Skin of body (tissue), 2 donors: ENCODE results near the gene SLC38A2. TPM values are rescaled to one million over a fixed set of nuclear protein-coding genes. Genes with fewer than 3 reads are reported as not detected.
A peak's percentile ranks its signal among the peaks of the same experiment; 100 is the strongest.

Experiments used
- DNase-seq: peaks from one replicate; lab custom pipeline; 2025; lab: John Stamatoyannopoulos, UW
- total RNA-seq: library from RNA; depleted of rRNA; stranded (reverse); fragments of >200 nt; gene quantifications from one replicate; pipeline ENCODE4 v1.2.3, GENCODE V29; 2014

The SLC38A2 gene
- total RNA-seq, 1 donor from 2014 or later: 366 TPM

DNA sequence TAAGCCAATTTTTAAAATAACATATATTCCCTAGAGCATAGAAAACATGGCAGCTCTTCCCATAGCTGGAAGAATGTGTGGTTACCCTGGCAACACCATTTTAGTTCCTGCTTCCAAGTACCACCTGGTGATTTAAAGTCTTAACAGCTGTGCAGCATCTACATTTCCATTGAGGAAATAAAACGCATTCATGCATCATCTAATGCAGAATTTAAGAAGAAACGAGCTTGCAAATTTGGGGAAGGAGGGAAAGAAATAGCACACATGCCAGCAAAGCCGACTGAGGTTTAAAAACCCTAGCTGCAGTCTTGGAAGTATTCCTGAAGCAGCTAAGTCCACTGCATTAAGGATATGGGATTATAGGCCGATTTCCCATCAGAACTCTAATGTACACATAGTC, 22.8 kb upstream of the SLC38A2 start:
- no peak for DNase-seq

DNA sequence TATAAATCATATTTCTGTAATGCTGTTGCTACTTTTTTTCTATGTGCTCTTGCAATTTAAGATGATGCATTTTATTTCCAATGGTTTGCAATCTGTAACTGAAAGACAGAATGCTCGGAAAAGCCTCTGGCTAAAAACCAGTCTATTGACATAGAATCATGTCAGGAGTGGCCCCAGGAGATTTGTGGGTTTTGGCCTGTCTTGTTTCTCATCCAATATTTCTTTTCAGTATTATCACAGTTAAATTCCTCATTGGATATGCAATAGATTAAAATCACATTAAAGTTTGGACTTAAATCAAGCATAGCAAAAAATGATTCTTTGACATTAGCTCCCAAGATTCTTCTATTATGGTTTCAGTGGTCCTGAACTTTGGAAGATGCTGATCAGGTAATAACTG, 19.1 kb upstream of the SLC38A2 start:
- DNase-seq: peak; percentile 89

DNA sequence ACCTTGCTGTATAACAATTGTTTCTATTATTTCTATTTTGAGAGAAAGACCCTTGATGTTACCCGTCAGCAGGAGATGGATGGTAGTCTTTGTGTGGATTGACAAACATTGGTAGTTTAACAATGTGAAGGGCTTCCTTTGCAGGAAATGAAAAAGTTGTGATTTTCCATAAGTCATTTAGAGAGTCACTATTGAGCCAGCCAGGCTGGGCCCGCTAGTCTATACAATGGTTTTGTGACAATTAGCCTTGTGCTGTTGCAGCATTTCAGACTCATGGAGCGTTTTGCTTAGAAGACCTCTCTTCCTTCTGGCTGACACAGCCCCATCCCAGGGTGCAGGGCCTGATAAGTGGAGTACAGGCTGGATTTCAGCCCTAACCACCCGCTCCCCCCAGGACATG, 18.3 kb upstream of the SLC38A2 start:
- no peak for DNase-seq

DNA sequence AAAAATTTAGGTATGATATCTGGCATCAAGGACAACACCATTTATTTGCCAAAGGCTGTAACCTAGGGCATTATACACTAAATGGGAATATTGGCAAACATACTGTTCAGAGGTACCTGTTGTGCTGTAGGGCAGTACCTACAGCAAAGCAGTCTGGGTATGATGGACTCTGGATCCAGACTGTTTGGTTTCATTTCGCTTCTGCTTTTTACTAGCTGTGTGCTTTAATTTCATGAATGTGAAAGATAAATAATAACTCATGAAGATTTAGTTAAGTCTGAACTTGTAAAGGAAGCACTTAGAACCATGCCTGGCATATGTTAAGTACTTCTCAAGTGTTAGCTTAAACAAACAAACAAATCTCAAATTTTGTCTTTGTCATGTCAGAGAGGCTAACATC, 17.7 kb upstream of the SLC38A2 start:
- no peak for DNase-seq

DNA sequence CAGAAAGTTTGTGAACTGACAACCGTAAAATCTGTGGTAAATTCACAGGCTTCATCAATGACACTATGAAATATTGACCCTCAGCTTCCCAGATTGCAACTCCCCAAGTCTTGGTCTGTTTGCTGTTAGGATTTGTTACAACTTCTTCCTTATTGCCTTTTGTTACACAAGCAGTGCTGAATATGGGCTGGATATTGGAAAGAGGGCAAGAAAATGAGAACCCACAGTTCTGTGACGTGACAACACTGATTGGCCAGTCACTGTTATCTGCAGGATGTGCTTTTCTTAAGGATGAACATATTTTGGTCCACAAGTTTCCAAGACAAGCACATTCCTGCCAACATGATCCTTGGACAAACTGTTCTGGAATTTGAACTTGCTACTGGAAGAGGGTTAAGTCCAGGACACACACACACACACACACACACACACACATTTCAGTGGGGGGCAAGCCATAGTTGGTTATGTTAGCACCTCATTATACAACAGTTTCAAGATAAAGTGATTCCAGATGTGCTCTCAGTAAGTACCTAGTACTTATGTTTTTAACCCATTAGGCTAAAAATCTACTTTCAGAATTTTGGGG, 16.6 kb upstream of the SLC38A2 start:
- DNase-seq: peak; percentile 51

DNA sequence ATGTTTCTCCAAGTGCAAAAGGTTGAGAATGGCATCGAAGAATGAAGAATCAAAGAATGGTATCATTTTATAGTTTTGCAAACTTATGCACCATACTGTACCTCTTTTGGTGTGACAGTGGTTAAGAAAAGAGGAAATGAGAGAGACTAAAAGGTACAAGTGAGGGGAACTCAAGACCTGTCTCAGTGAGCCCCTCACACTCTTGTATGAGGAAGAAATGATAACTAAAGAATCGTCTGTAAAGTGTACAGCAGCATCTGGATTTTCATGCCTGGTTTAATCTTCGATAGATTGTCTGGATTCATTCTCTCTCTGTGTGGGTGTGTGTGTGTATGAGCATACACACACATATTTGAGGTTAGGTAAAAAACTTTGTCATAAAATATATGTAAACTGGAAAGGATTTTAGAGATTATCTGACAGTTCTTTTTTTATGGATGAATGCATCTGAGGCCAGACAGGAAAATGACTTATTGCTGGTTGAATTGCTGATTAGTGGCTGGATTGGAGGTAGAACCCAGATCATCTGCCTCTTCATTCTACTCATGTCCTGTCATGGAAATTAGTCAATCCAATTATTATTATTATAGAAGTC, 16.0 kb upstream of the SLC38A2 start:
- DNase-seq: no peak

DNA sequence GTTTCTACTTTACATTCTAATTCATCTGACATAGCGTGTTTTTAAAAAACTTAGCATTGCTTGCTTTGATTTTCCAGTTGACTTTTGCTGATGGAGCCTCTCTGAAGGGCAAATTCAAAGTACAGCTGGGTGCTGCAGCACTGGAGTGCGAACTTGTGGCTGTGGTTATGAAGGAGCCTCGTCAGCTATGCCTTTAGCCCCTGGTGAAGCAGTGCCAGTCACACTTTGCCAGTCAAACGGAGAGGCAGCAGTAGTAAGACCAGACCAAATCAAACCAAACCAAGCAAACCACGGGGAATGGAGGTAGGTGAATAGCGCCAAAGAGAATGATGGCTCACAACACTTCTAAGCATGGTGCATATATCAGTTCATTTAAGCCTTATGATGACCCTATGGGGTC, 15.1 kb upstream of the SLC38A2 start:
- DNase-seq: no peak

DNA sequence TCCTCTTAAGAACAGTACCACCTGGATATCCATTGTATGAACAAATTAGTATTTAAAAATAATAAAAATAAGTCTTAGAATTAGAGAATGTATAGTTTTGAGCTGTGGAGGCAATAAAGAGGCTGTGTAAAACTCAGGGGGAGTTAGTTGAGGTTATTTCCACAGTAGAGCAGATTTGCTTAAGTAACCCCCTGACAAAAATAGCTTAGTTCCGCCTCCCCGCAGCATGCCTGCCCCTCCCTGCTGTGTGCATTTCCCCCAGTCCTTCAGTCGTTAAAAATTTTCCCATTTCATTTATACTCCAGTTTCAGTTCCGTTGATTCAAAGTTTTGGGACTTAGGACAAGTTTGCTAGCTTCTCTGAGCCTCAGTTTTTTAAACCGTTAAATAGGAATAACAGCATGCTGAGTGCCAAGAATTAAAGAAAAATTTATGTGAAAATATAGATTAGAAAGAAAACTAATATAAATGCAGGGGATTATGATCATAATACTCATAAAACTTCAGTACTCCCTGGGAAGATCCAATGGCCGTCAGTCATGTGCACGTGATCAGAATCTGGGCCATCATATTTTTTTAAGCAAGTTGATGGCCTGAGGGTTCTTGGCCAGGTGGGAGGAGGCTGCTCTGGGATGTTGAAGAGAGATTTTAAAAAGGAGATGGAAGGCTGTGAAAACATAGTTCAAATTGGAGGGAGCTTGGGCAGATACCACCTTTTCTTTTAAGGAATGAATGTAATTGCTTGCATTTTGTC, 14.5 kb upstream of the SLC38A2 start:
- peak; percentile 75 for DNase-seq

DNA sequence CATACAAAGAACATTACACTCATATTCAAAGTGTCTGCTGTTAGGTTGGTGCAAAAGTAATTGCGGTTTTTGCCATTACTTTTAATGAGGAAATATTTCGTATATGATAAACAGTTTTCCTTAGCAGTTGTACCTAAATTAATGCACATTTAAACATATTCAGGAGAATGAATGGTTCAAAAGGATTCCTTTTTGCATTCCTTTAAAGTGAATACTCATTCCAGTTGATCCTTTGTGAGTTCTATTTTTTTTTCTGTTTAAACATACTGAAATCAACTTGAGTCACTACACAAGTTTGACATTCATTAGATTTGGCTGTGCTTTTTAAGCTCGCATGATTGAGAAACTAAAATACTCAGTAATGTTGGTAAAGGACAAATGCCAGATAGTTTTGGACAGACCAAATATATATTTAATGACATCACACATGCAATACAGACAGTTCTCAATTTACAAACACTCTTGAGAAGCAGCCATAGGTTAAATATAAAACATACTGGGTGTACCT, 13.8 kb upstream of the SLC38A2 start:
- peak; percentile 75 for DNase-seq

DNA sequence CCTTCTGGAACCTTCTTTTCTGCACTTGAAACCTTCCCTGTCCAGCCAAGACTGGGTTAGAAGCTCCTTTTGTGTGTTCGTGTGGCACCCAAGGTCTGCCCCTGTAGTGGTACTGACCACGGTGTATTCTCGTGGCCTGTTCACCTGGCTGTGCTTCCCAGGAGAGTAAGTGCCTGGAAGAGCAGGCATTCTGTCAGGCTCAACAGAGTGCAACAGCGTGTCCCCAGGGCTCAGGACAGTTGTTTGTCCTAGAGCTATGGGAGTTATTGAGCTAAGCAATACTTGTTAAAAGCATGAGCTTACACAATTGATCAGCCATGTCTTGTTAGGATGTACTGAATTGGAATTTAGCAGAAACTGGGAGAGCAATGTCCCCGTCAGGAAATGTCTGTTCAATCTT, 12.9 kb upstream of the SLC38A2 start:
- DNase-seq: no peak

DNA sequence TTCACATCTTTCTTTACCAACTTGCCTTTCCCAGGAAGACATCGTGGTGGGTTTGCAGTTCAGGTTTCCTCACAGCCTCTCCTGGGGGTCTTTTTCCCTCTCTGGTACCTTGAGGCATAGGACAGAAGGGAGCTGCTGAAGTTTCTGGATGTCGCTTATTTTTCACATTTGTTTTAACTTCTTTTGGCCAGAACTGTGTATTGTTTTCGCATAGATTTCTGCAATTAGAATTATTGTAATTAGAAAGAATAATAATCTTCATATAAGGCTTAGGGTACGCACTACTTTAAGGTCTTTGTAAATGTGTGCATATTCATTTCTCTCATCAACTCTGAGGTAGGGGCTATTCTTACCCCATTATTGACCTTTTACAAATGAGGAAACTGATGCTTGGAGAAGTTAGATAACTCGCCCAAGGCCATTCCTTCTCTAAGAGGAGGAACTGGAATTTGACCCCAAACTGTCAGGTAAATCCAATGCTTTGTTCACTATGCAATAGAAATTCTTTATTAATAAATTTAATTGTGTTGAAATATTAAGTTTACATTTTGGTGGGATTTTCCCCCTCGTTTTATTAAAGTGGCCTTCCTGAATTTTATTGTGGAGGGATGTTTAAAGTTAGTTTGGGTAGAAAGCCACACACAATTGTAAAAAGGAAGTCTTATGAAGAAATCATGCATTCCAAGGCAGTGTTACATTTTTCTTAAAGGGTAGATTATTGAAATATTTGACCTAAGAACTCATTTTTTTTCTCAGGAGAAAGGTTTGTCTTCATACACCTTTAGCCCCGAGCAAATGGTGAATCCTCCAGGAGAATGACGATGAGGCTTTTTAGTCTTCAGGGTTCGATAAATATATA, 12.1 kb upstream of the SLC38A2 start:
- DNase-seq: no peak

DNA sequence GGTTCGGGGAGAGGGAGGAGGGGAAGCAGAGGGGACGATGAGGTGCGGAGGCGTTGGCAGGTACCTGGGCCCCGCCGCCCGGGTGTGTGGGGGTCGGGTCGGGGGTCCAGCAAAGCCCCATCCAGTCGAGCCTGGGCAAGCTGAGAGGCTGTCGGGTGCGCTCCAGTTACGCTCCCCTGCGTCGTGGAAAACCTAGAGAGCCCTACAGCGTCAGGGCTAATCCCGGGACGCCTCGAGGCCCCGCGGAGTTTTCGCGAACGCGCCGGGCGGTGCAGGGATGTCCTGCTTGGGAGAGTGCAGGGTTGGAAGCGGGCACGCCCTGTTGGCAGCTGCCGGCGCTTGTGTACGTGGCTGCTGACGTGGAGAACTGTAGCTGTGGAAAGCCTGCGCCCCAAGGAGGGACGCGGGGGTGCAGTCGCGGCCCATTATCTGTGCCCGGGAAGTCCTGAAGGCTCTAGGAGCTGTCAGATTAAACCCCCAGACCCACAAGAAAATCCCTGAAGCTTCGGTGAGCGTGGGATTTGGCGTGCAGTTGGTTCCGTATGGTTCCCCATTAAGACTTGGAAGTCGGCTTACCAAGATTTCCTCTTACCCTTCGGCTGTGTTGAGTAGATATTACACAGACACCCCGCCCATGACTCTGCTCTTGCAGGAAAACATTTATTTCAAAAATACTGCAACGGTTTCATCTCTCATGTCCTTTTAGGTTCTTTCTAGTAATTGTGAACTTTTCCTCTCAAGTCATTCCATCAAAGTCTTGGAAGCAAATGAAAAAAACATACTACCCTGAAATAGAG, 11.3 kb upstream of the SLC38A2 start:
- DNase-seq: peak; percentile 90

DNA sequence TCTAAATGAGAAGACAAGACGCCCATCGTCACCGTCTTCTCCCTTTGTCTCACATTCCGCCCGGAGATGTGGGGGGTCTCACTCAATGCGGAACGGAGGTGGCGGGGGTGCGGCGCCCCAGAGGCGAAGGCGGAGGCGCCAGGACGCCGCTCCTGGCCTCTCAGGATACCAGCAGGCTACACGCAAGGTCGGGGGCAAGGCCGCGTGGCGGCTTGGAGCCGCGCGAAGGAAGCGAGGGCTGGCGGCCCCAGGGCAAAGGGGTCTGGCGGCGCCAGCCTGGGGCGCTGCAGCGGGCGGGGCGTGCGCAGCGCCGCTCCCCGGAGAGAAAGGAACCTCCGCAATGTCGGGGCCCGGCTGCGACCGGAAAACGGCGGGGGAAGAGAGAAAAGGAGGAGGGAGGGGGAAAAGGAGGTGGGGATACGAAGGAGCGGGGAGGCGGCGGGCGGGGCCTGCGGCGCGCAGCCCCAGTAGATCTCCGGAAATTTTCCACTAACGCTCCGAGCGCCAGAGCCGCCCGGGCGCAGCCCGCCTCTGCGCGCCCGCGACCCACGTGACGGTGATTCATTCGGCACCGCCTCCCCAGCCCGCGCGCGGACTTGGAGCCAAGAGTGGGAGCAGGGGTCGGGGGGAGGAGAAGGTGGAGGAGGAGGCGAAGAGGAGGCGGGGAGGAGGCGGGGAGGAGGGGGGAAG, 10.5 kb upstream of the SLC38A2 start:
- DNase-seq: peak; percentile 97

DNA sequence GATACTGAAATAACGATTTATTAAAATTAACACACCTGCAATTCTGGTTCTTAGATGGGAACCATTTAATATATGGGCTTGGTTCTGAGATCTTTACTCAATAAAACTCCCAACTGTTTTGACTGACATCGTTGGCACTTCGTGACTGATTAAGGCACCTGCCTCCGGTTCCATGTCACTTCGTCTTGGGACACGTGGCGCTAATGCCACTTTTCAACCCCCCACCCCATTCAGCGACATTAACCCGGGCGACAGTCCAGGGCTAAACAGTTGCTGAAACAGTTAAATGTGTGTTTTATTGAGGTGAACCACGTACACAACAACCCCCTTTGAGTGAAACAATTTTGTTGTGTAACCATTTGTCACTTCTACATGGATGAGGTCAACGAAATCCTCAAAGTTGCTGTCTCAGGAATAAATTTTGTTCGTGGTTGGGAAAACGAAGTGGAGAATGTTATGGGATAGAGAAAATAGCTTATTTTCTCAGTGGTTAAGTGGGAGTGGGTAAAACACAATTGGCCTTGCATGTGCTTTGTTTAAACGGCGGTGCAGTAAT, 9.9 kb upstream of the SLC38A2 start:
- peak; percentile 50 for DNase-seq

DNA sequence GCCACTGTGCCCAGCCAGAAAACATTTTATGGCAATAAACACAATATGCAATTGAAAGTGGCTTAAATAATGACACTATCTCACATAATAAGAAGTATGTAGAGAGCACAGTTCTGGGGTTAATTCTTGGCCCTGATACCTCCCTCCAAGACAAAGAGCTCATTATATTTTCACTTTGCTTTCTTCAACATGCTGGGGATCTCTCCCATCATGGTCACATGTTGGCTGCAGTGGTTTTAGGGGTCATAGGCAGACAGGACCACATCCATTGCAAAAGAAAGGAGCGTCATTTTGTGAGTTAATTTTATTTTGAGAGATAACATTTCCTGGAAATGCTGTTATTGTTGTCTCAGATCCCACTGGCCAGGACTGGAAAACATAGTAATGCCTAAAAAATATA, 8.3 kb upstream of the SLC38A2 start:
- DNase-seq: no peak

DNA sequence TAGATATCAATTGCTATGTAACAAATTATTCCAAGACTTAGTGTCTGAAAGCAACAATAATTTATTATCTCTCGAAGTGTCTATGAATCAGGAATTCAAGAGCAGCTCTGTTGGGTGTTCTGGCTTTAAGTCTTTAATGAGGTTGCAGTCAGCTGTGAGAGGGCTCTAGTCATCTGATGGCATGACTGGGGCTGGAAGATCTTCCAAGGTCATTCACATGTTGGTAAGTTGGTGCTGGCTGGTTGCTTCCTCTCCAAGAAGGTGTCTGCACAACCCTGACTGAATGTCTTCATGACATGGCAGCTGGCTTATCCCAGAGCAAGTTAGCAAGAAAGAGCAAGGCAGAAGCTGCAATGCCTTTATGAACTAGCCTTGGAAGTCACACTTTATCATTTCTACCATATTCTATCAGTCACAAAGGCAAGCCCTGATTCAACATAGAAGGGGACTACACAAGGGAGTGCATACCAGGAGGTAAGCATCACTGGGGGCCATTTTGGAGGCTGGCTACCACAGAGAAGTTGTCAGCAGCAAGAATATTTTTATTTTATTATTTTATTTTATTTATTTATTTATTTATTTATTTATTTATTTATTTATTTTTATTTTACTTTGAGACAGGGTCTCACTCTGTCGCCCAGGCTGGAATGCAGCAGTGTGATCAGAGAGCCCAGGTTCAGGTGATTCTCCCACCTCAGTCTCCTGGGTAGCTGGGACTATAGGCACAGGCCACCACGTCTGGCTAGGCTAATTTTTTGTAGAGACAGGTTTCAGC, 7.6 kb upstream of the SLC38A2 start:
- no peak for DNase-seq

DNA sequence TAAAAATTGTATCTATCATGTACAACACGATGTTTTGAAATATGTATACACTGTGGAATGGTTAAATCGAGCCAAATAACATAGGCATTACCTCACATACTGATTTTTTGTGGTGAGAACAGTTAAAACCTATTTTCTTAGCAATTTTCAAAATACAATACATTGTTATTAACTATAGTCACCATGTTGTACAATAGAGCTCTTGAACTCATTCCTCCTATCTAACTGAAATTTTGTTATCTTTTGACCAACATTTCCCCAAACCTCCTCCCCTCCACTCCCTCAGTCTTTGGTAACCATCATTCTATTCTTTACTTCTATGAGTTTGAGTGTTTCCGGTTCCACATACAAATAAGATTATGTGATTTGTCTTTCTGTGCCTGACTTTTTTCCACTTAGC, 6.8 kb upstream of the SLC38A2 start:
- no peak for DNase-seq

DNA sequence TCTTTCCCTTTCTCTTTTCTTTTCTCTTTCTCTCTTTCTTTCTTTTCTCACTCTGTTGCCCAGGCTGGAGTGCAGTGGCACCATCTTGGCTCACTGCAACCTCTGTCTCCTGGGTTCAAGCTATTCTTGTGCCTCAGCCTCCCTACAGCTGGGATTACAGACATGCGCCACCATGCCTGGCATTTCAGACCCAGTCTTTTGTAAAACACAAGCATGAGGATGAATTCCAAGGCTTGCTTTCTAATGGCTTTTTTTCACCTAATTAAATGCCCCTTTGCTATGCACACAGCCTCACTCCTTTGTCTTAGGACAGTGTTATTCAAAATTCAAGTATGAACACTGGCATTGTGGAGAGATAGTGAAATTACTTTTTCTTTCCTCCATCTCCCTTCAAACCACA, 6.0 kb upstream of the SLC38A2 start:
- DNase-seq: no peak

DNA sequence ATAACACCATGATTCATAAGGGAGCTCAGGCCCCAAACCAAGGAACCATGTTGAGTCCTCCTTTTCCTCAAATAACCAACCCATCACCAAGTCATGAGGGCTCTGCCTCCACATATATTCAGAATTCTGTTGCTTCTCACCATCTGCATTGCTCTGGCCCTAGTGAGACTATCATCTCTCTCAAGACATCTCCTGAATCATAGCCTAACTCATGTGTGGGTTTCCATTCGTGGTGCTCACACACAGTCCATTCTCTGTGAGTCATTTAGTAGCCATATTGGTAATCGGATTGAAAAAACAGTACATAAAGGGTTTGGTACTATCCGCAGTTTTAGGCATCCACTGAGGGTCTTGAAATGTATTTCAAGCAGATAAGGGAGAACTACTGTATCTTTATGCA, 5.1 kb upstream of the SLC38A2 start:
- no peak for DNase-seq
